Mucosa of rectum (tissue), 2 donors: ENCODE results near the gene COL15A1.

Source experiments
- H3K27ac ChIP-seq, 2 donors: one replicate each; pipeline ENCODE4 v1.7.0; 2013; ENCODE audit warnings: inconsistent platforms in 2 of 2, low read depth in 2 of 2, low read length in 2 of 2
- H3K27me3 ChIP-seq, 2 donors: one replicate each; pipeline ENCODE4 v1.7.0; 2013; ENCODE audit warnings: low read length in 2 of 2; ENCODE audit not compliant: control insufficient read depth in 2 of 2, insufficient read depth in 2 of 2
- H3K36me3 ChIP-seq, 2 donors: one replicate each; pipeline ENCODE4 v1.7.0; 2013; ENCODE audit warnings: low read length in 2 of 2; ENCODE audit not compliant: control insufficient read depth in 2 of 2, insufficient read depth in 2 of 2
- H3K4me1 ChIP-seq, 2 donors: one replicate each; pipeline ENCODE4 v1.7.0; 2013; ENCODE audit warnings: low read length in 2 of 2, mild to moderate bottlenecking in 1 of 2; ENCODE audit not compliant: control insufficient read depth in 2 of 2, insufficient read depth in 2 of 2
- H3K4me3 ChIP-seq, 2 donors: one replicate each; pipeline ENCODE4 v1.7.0; 2013; ENCODE audit warnings: low read length in 2 of 2
- H3K9ac ChIP-seq, 2 donors: one replicate each; pipeline ENCODE4 v1.7.0; 2013; ENCODE audit warnings: low read length in 2 of 2, low read depth in 1 of 2, mild to moderate bottlenecking in 1 of 2
- H3K9me3 ChIP-seq, 2 donors: one replicate each; pipeline ENCODE4 v1.7.0; 2013; ENCODE audit warnings: low read length in 2 of 2; ENCODE audit not compliant: control insufficient read depth in 2 of 2
- donor health status: healthy.
- donor health status: Normal muscosa, but diverticular disease.

COL15A1 gene

GRCh38 chr9:98974994-98975712 is 31.4 kb downstream of the COL15A1 start:
- peak overlapping the region in 1 of 2 donors; percentile 2 for H3K9ac ChIP-seq
- H3K9me3 ChIP-seq: no peaks in the 10 kb centered on the region
- H3K4me1 ChIP-seq: peaks cover 8 to 10% of the 10 kb centered on the region in 2 donors
- peaks cover 0 to 7% of the 10 kb centered on the region in 2 donors for H3K27me3 ChIP-seq
- peak overlapping the region; percentile 9 to 61 for H3K4me3 ChIP-seq
- no peak overlapping the region for H3K27ac ChIP-seq
- no peaks in the 10 kb centered on the region for H3K36me3 ChIP-seq

GRCh38 chr9:98975838-98976237 is 32.1 kb downstream of the COL15A1 start:
- Histone ChIP-seq H3K9me3 (no peaks in the 10 kb centered on the region), H3K4me1 (peaks cover 8 to 10% of the 10 kb centered on the region in 2 donors), H3K27me3 (peaks cover 0 to 7% of the 10 kb centered on the region in 2 donors), H3K27ac (no peak overlapping the region), H3K36me3 (no peaks in the 10 kb centered on the region), H3K4me3 (no peak overlapping the region), H3K9ac (no peak overlapping the region)

GRCh38 chr9:98977246-98977714 is 33.6 kb downstream of the COL15A1 start:
- H3K9ac ChIP-seq: no peak overlapping the region
- peaks cover 0 to 7% of the 10 kb centered on the region in 2 donors for H3K27me3 ChIP-seq
- peaks cover 8% of the 10 kb centered on the region in 2 donors for H3K4me1 ChIP-seq
- no peak overlapping the region for H3K4me3 ChIP-seq
- H3K27ac ChIP-seq: no peak overlapping the region
- no peaks in the 10 kb centered on the region for H3K36me3 ChIP-seq
- H3K9me3 ChIP-seq: no peaks in the 10 kb centered on the region

DNA sequence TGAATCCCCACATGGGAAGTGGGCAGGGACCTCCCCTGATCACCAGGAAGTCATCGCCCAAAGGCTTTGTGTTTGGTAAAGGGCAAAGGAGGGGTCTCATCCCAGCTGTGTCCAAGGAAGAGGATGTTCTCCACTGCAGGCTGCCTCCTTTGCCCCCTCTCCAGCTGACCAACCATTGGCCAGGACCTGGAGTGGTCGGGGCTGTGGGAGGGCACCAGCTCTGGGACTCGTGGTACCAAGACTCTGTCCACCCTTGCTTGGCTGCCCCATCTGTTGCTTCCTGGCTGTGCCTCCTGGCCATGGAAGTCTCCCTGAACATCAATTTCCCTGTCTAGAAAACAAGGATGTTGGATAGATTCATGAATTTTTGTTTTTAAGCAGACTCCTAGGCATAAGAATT is 34.1 kb downstream of the COL15A1 start:
- Histone ChIP-seq H3K36me3 (no peaks in the 10 kb centered on the region), H3K27ac (no peak overlapping the region), H3K9ac (no peak overlapping the region), H3K4me3 (no peak overlapping the region), H3K27me3 (peaks cover 0 to 7% of the 10 kb centered on the region in 2 donors), H3K9me3 (no peaks in the 10 kb centered on the region), H3K4me1 (peaks cover 6 to 8% of the 10 kb centered on the region in 2 donors)

- Histone ChIP-seq H3K4me1 (peaks cover 6 to 8% of the 10 kb centered on the region in 2 donors), H3K36me3 (no peaks in the 10 kb centered on the region), H3K27me3 (peaks cover 0 to 7% of the 10 kb centered on the region in 2 donors), H3K9ac (no peak overlapping the region), H3K27ac (no peak overlapping the region), H3K4me3 (no peak overlapping the region), H3K9me3 (no peaks in the 10 kb centered on the region)
These were observed 34.5 kb downstream of the COL15A1 start for GRCh38 chr9:98978231-98978681.

- Histone ChIP-seq H3K36me3 (no peaks in the 10 kb centered on the region), H3K9me3 (no peaks in the 10 kb centered on the region), H3K27me3 (peaks cover 0 to 6% of the 10 kb centered on the region in 2 donors), H3K9ac (no peak overlapping the region), H3K4me1 (peaks cover under 1 to 3% of the 10 kb centered on the region in 2 donors), H3K4me3 (no peak overlapping the region), H3K27ac (no peak overlapping the region)
These were observed 36.6 kb downstream of the COL15A1 start for GRCh38 chr9:98980291-98980690.

GRCh38 chr9:98983295-98984268 is 39.9 kb downstream of the COL15A1 start:
- Histone ChIP-seq H3K27ac (no peak overlapping the region), H3K4me3 (no peak overlapping the region), H3K9me3 (no peaks in the 10 kb centered on the region), H3K9ac (no peak overlapping the region), H3K27me3 (no peaks in the 10 kb centered on the region), H3K36me3 (no peaks in the 10 kb centered on the region), H3K4me1 (peaks cover 0 to 2% of the 10 kb centered on the region in 2 donors)

- no peak overlapping the region for H3K27ac ChIP-seq
- H3K27me3 ChIP-seq: no peaks in the 10 kb centered on the region
- no peak overlapping the region for H3K4me3 ChIP-seq
- H3K9me3 ChIP-seq: no peaks in the 10 kb centered on the region
- peaks cover 0 to 2% of the 10 kb centered on the region in 2 donors for H3K4me1 ChIP-seq
- H3K36me3 ChIP-seq: no peaks in the 10 kb centered on the region
- H3K9ac ChIP-seq: no peak overlapping the region
These were observed 41.9 kb downstream of the COL15A1 start for GRCh38 chr9:98985596-98985995.

- Histone ChIP-seq H3K27ac (no peak overlapping the region), H3K4me3 (no peak overlapping the region), H3K9ac (no peak overlapping the region), H3K36me3 (no peaks in the 10 kb centered on the region), H3K27me3 (no peaks in the 10 kb centered on the region), H3K9me3 (no peaks in the 10 kb centered on the region), H3K4me1 (peaks cover 0 to 2% of the 10 kb centered on the region in 2 donors)
These were observed 43.4 kb downstream of the COL15A1 start for GRCh38 chr9:98986866-98987651.
